Astrocyte (in vitro differentiated cells and primary cell): ENCODE data around the gene RNF111. TPM values are rescaled to one million over a fixed set of nuclear protein-coding genes. Genes with fewer than 3 reads are reported as not detected.
"Not testable (repeated sequence)": the region's sequence is repeated elsewhere in the genome, so short reads cannot be mapped to it uniquely, and the experiment has no call there.

Source experiments
- DNase-seq: peaks from one replicate; pipeline ENCODE4 v3.0.0-alpha.2; 2010; ENCODE audit warnings: low read depth
- FAIRE-seq: peaks from 2 replicates; lab custom pipeline; 2011; peaks lifted over from hg19 to GRCh38; lab: Jason Lieb, UNC
- H2AFZ ChIP-seq: 2 replicates; pipeline ENCODE4 v1.6.0; 2012; ENCODE audit warnings: low read depth, low read length, inconsistent platforms
- H3K27ac ChIP-seq: 2 replicates; pipeline ENCODE4 v1.5.1; 2011; ENCODE audit warnings: low read depth, low read length, inconsistent platforms
- H3K27me3 ChIP-seq: 2 replicates; pipeline ENCODE4 v1.6.0; 2011; ENCODE audit warnings: low read length, inconsistent platforms; ENCODE audit not compliant: insufficient read depth
- H3K36me3 ChIP-seq: 2 replicates; pipeline ENCODE4 v1.5.1; 2011; ENCODE audit warnings: low read length, inconsistent platforms; ENCODE audit not compliant: insufficient read depth
- H3K4me1 ChIP-seq: 2 replicates; pipeline ENCODE4 v1.5.1; 2011; ENCODE audit warnings: low read length, inconsistent platforms; ENCODE audit not compliant: insufficient read depth
- H3K4me2 ChIP-seq: 2 replicates; pipeline ENCODE4 v1.6.0; 2012; ENCODE audit warnings: low read length, inconsistent platforms
- H3K4me3 ChIP-seq: 2 replicates; pipeline ENCODE4 v1.5.1; 2011; ENCODE audit warnings: low read depth, mild to moderate bottlenecking, low read length, inconsistent platforms; ENCODE audit not compliant: insufficient read depth
- H3K79me2 ChIP-seq: 2 replicates; pipeline ENCODE4 v1.6.0; 2012; ENCODE audit warnings: mild to moderate bottlenecking, low read length, inconsistent platforms; ENCODE audit not compliant: insufficient read depth
- H3K9ac ChIP-seq: 2 replicates; pipeline ENCODE4 v1.6.0; 2012; ENCODE audit warnings: mild to moderate bottlenecking, low read length, inconsistent platforms
- H3K9me3 ChIP-seq: 2 replicates; pipeline ENCODE4 v1.5.1; 2012; ENCODE audit warnings: low read depth, mild to moderate bottlenecking, low read length, inconsistent platforms; ENCODE audit not compliant: insufficient read depth
- H4K20me1 ChIP-seq: 2 replicates; pipeline ENCODE4 v1.6.0; 2012; ENCODE audit warnings: low read length, inconsistent platforms; ENCODE audit not compliant: insufficient read depth
- H3K27ac Mint-ChIP-seq: one replicate; pipeline ENCODE4 v1.8.0; 2021; ENCODE audit warnings: mild to moderate bottlenecking, mixed read lengths; ENCODE audit not compliant: unreplicated experiment
- H3K27me3 Mint-ChIP-seq: one replicate; pipeline ENCODE4 v1.8.0; 2021; ENCODE audit warnings: low read depth, mixed read lengths; ENCODE audit not compliant: unreplicated experiment
- H3K36me3 Mint-ChIP-seq: one replicate; pipeline ENCODE4 v1.8.0; 2021; ENCODE audit warnings: low read depth, mixed read lengths; ENCODE audit not compliant: unreplicated experiment
- H3K4me1 Mint-ChIP-seq: one replicate; pipeline ENCODE4 v1.8.0; 2021; ENCODE audit warnings: low read depth, mixed read lengths; ENCODE audit not compliant: unreplicated experiment
- H3K4me3 Mint-ChIP-seq: one replicate; pipeline ENCODE4 v1.8.0; 2021; ENCODE audit warnings: mild to moderate bottlenecking, moderate library complexity, mixed read lengths; ENCODE audit not compliant: unreplicated experiment
- H3K9me3 Mint-ChIP-seq: one replicate; pipeline ENCODE4 v1.8.0; 2021; ENCODE audit warnings: mild to moderate bottlenecking, mixed read lengths; ENCODE audit not compliant: unreplicated experiment
- CTCF ChIP-seq: IDR thresholded peaks from 2 replicates; pipeline ENCODE4 v1.5.1; 2011; ENCODE audit warnings: low read depth, mild to moderate bottlenecking, inconsistent platforms, low read length, moderate library complexity; ENCODE audit not compliant: insufficient read depth
- EZH2 ChIP-seq: IDR thresholded peaks from 2 replicates; pipeline ENCODE4 v1.6.1; 2012; ENCODE audit warnings: mild to moderate bottlenecking, low read length, inconsistent platforms; ENCODE audit not compliant: insufficient read depth
- total RNA-seq: library from RNA; stranded (reverse); gene quantifications from 2 replicates; pipeline ENCODE4 v1.2.1, GENCODE V29; 2021

Gene RNF111
- total RNA-seq, 1 donor from 2014 or later = 44.1 TPM

- Histone ChIP-seq H3K27ac (no peak overlapping the region), H3K4me2 (no peak overlapping the region), H3K27me3 (no peaks in the 10 kb centered on the region), H3K9me3 (no peaks in the 10 kb centered on the region), H2AFZ (no peak overlapping the region), H3K36me3 (peaks cover 13% of the 10 kb centered on the region), H4K20me1 (peaks cover 3% of the 10 kb centered on the region), H3K79me2 (peaks cover 5% of the 10 kb centered on the region), H3K9ac (no peak overlapping the region), H3K4me3 (no peak overlapping the region), H3K4me1 (no peaks in the 10 kb centered on the region)
- no peak for FAIRE-seq
- H3K9me3 Mint-ChIP-seq = peaks cover 12% of the 10 kb centered on the region
- no peaks in the 10 kb centered on the region for H3K27me3 Mint-ChIP-seq
- TF ChIP-seq EZH2 (no peak), CTCF (no peak)
- H3K4me3 Mint-ChIP-seq = no peak overlapping the region
- H3K27ac Mint-ChIP-seq = no peak overlapping the region
- no peak for DNase-seq
- H3K4me1 Mint-ChIP-seq = no peaks in the 10 kb centered on the region
- H3K36me3 Mint-ChIP-seq = peaks cover 20% of the 10 kb centered on the region
Observed at GRCh38 chr15:59124261-59124660, 136.8 kb downstream of the RNF111 start.

DNA sequence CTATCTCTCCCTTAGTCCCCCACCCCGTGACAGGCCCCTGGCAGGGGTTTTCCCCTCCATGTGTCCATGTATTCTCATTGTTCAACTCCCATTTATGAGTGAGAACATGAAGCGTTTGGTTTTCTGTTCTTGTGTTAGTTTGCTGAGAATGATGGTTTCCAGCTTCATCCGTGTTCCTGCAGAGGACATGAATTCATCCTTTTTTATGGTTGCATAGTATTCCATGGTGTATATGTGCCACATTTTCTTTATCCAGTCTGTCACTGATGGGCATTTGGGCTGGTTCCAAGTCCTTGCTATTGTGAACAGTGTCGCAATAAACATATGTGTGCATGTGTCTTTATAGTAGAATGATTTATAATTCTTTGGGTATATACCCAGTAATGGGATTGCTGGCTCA lies 138.2 kb downstream of the RNF111 start:
- H3K27me3 Mint-ChIP-seq, H3K27ac ChIP-seq, H3K4me1 ChIP-seq, H3K4me3 ChIP-seq, FAIRE-seq, H3K4me2 ChIP-seq, H4K20me1 ChIP-seq, H3K27me3 ChIP-seq, H3K4me3 Mint-ChIP-seq, H3K9me3 ChIP-seq, H2AFZ ChIP-seq, H3K4me1 Mint-ChIP-seq, H3K36me3 ChIP-seq, H3K27ac Mint-ChIP-seq, H3K9ac ChIP-seq, DNase-seq: not testable (repeated sequence)
- H3K9me3 Mint-ChIP-seq = peaks cover 24% of the 10 kb centered on the region
- H3K36me3 Mint-ChIP-seq = peaks cover 33% of the 10 kb centered on the region
- H3K79me2 ChIP-seq = peaks cover 14% of the 10 kb centered on the region

DNA sequence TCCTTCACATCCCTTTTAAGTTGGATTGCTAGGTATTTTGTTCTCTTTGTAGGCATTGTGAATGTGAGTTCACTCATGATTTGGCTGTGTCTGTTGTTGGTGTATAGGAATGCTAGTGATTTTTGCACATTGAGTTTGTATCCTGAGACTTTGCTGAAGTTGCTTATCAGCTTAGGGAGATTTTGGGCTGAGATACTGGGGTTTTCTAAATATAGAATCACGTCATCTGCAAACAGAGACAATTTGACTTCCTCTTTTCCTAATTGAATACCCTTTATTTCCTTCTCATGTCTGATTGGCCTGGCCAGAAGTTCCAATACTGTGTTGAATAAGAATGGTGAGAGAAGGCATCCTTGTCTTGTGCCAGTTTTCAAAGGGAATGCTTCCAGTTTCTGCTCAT lies 139.8 kb downstream of the RNF111 start:
- peaks cover 42% of the 10 kb centered on the region for H3K36me3 Mint-ChIP-seq
- not testable (repeated sequence) for FAIRE-seq, H3K4me2 ChIP-seq, DNase-seq, H3K4me3 Mint-ChIP-seq, H4K20me1 ChIP-seq, H3K27me3 ChIP-seq, H3K4me1 Mint-ChIP-seq, H3K9me3 ChIP-seq, H2AFZ ChIP-seq, H3K4me3 ChIP-seq, H3K9ac ChIP-seq, H3K27me3 Mint-ChIP-seq, H3K27ac Mint-ChIP-seq, H3K4me1 ChIP-seq, H3K27ac ChIP-seq
- Histone ChIP-seq H3K79me2 (peaks cover 22% of the 10 kb centered on the region), H3K36me3 (peaks cover 15% of the 10 kb centered on the region)
- H3K9me3 Mint-ChIP-seq = peaks cover 24% of the 10 kb centered on the region
